NCI-H146 treated with DMSO at 0.1 percent for 48 hours (cell line): ENCODE data around the gene DDR1.
"Not testable (repeated sequence)": the region's sequence is repeated elsewhere in the genome, so short reads cannot be mapped to it uniquely, and the experiment has no call there.

Source experiments
- DNase-seq: peaks from one replicate; lab custom pipeline; 2025; ENCODE audit not compliant: unreplicated experiment; lab: John Stamatoyannopoulos, UW

DDR1 gene

GRCh38 chr6:30893001-30893591 lies 8.8 kb downstream of the DDR1 start:
- DNase-seq, result no peak

- no peak for DNase-seq
Observed at GRCh38 chr6:30893666-30894065, 9.3 kb downstream of the DDR1 start.

GRCh38 chr6:30894381-30894780 lies 10.1 kb downstream of the DDR1 start:
- DNase-seq, result no peak

GRCh38 chr6:30894935-30895334 lies 10.6 kb downstream of the DDR1 start:
- no peak for DNase-seq

GRCh38 chr6:30895343-30895742 lies 11.0 kb downstream of the DDR1 start:
- DNase-seq, result no peak

GRCh38 chr6:30896541-30896940 lies 12.2 kb downstream of the DDR1 start:
- DNase-seq, result no peak

GRCh38 chr6:30897882-30898281 lies 13.6 kb downstream of the DDR1 start:
- DNase-seq, result no peak

- no peak for DNase-seq
Observed at GRCh38 chr6:30898750-30899360, 14.5 kb downstream of the DDR1 start.

- no peak for DNase-seq
Observed at GRCh38 chr6:30900863-30901417, 16.6 kb downstream of the DDR1 start.

- DNase-seq, result no peak
Observed at GRCh38 chr6:30901436-30901835, 17.1 kb downstream of the DDR1 start.

- not testable (repeated sequence) for DNase-seq
Observed at GRCh38 chr6:30902196-30902595, 17.9 kb downstream of the DDR1 start.

GRCh38 chr6:30902709-30903108 lies 18.4 kb downstream of the DDR1 start:
- no peak for DNase-seq

GRCh38 chr6:30903236-30903635 lies 18.9 kb downstream of the DDR1 start:
- no peak for DNase-seq

GRCh38 chr6:30907290-30907757 lies 23.0 kb downstream of the DDR1 start:
- DNase-seq, result not testable (repeated sequence)

GRCh38 chr6:30907758-30908591 lies 23.7 kb downstream of the DDR1 start, which contains the start of gene GTF2H4:
GTF2H4 (plus strand) TSS chr6:30908207.
- peak; percentile 96 for DNase-seq

- DNase-seq, result no peak
Observed at GRCh38 chr6:30908700-30909099, 24.4 kb downstream of the DDR1 start.

GRCh38 chr6:30910473-30910872 lies 26.2 kb downstream of the DDR1 start:
- DNase-seq, result not testable (repeated sequence)

- DNase-seq, result no peak
Observed at GRCh38 chr6:30912746-30913520, 28.6 kb downstream of the DDR1 start.

- no peak for DNase-seq
Observed at GRCh38 chr6:30913721-30914075, 29.4 kb downstream of the DDR1 start.

GRCh38 chr6:30914076-30914853 lies 29.9 kb downstream of the DDR1 start, which contains the start of gene VARS2:
VARS2 (plus strand) TSS chr6:30914238; CDS start chr6:30914837, 599 bp downstream.
- DNase-seq, result peak; percentile 75
